Fibroblast of skin of abdomen (primary cell): ENCODE data around the gene KCNH1.
A peak's percentile ranks its signal among the peaks of the same experiment; 100 is the strongest.

Source experiments
- DNase-seq: peaks from one replicate; pipeline ENCODE4 v3.0.0-alpha.2; 2013

The KCNH1 gene

GRCh38 chr1:210748796-210749195, 385.2 kb downstream of the KCNH1 start:
- no peak for DNase-seq

GRCh38 chr1:210747890-210748289, 386.1 kb downstream of the KCNH1 start:
- DNase-seq: no peak

DNA sequence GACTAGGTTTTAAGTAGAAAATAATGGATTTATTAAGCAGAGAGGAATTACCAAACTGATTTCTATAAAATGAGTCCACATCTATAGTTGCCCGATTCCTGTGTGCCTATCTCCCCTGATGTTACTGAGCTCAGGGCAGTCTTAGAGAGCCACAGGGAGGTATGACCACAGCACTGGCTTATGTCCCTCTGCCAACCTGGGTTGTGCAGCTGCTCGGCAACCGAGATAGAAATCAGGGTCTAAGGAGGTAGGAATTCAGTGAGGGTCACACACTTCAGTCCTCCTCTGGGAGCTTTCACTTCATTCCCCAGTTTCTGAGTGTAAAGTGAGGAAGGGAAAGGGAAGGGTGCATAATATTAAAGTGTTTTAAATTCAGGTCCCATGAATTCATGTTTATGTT, 386.8 kb downstream of the KCNH1 start:
- no peak for DNase-seq

DNA sequence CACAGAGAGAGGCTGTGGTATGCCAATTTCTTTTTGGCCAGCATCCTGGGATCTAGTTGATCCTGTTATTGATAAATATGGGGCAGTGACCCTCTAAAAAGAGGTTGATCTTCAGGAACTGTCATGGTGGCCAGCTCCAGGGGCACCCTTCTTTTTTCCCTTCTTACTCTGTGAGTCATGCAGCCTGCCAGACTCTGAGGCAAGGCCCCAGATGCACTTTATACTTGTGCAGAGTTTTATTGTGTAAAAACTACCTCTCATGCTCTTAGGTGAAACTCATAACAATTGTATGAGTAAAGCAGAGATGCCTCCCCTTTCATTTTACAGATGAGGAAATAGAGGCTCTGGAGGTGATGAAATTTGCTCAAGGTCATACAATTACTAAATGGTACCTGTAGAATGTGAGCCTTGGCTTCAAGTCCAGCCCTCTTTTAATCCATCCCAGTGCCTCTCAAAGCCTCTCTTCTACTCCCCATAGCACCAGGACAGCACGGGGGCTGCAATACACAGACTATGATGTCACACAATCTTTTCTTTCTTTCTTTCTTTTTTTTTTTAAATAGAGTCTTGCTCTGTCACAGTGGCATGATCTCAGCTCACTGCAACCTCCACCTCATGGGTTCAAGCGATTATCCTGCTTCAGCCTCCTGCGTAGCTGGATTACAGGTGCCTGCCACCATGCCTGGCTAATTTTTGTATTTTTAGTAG, 387.8 kb downstream of the KCNH1 start:
- no peak for DNase-seq

- no peak for DNase-seq
Measured at GRCh38 chr1:210743038-210743437, 390.9 kb downstream of the KCNH1 start.

- DNase-seq: no peak
Measured at GRCh38 chr1:210741564-210741963, 392.4 kb downstream of the KCNH1 start.

DNA sequence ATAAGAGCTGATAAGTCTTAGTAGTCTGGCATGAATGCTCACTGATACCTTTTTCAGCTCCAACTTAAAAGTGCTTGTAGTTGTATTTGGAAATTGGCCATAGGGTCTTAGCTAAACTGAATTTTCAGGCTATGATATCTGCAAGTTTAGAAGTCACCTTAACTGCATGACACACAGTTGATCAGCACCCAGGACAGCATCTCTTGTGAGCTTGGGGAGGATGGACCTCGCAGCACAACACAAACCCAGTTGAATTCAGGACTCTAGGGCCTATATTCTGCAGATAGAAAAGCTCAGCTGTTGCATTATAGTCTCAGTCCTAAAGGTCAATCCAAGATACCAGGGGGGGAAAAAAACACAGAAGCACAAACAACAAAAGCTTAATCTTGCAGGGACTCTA, 394.3 kb downstream of the KCNH1 start:
- DNase-seq: no peak

- DNase-seq: no peak
Measured at GRCh38 chr1:210738256-210738655, 395.7 kb downstream of the KCNH1 start.

- DNase-seq: no peak
Measured at GRCh38 chr1:210736713-210737112, 397.2 kb downstream of the KCNH1 start.

GRCh38 chr1:210731597-210731996, 402.4 kb downstream of the KCNH1 start:
- DNase-seq: no peak

- DNase-seq: no peak
Measured at GRCh38 chr1:210731193-210731592, 402.8 kb downstream of the KCNH1 start.

DNA sequence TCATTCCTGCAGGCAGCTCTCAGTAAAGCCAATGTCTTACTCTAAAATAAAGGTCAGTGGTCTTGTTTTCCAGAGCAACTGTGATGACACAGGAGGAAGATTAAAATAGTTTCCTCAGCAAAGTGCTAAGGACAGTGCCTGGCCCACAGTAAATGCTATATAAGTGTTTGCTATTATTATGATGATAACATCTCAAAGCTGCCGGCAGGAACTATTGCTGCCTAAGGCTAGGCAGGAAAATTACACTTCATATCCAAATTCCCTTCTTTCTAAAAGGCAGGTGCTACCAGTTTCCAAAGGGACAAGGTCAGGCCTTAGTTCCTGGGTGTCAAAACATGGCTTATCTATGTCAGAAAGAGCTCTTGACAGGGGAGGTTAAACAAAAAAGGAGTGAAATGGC, 403.9 kb downstream of the KCNH1 start:
- DNase-seq: no peak

GRCh38 chr1:210728437-210729149, 405.4 kb downstream of the KCNH1 start:
- no peak for DNase-seq

- DNase-seq: no peak
Measured at GRCh38 chr1:210727709-210728108, 406.2 kb downstream of the KCNH1 start.

GRCh38 chr1:210726621-210727020, 407.3 kb downstream of the KCNH1 start:
- peak; percentile 36 for DNase-seq

- no peak for DNase-seq
Measured at GRCh38 chr1:210724768-210725167, 409.2 kb downstream of the KCNH1 start.

- DNase-seq: no peak
Measured at GRCh38 chr1:210723646-210724045, 410.3 kb downstream of the KCNH1 start.

DNA sequence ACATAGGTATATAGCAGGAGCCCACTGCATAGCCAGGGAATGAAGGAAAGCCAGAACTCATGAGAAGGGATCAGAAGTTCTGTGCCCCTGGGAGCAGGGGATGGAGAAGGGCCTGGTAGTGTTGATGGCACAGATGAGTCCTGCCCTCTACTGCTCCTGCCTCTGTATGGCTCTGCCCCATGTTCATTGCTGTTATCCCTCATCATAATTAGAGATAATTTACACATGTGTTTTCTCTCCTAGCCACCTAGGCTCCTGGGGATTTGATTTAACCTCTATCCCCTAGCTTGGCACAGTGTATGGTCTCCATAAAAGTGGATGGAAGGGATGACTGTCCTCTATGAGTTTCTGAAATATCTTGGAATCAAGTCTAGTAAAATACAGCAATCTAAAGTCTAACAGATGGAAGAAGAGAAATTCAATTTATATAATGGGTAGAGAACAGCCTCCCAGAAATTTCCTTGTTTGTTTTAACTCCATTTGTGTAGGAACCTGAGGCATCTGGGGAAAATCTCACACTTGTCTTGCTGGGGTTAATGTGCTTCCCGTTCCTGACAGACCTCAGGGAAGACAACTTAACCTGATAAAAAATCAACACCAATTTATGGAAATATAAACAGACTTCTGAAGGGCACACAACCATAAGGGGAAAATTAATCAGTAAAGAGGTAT, 411.4 kb downstream of the KCNH1 start:
- DNase-seq: no peak

GRCh38 chr1:210715072-210715471, 418.9 kb downstream of the KCNH1 start:
- DNase-seq: no peak

DNA sequence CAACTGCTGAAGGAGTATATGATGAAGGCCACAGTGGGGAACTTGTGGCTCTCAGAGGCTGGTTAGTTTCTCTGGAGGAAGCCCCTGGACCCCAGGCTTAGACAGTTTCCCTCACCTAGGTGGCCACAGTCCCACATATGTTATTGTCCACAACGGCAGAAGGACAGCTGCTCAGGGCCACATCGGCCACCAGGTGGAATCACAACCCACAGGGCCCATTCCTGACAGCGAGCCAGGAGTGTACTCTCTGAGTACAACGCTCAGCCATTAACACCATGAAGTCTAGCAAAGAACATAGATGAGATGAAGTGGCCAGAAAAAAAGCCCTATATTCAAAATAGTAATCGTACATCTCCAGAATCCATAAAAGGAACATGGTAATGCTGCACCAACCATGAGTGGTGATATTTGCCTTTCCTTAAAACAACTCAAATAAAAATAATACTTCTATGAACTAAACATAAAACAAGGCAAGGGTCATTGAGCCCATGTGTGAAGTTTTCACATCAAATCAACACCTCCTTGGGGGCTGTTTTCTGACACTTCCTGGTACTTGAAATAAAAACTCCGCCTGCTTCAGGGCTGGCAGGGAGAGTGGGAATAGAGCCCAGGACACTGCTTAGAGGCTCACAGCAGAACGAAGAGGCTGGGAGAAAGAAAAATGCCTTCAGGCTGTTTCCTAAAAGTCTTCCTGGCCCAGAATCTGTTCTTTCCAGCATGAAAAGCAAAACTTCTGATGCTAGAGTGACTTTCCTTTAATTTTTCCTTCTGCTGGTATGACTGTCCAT, 421.9 kb downstream of the KCNH1 start:
- DNase-seq: no peak

DNA sequence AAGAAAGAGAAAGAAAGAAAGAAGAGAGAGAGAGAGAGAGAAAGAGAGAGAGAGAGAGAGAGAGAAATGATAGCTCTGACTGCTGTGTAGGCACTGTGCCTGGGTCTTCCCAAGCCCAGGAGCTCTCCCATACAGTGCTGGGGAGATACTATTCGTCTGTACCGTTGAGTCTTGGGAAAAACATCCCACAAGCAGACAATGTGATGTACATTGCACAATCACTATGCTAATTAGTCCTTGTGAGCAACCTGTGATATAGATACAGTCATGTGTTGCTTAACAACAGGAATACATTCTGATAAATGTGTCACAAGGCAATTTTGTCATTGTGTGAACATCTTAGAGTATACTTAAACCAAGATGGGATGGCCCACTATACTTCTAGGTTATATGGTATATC, 424.2 kb downstream of the KCNH1 start:
- DNase-seq: no peak

GRCh38 chr1:210707300-210708240, 426.4 kb downstream of the KCNH1 start:
- no peak for DNase-seq
